22Rv1 (cell line): ENCODE measurements around the gene P2RX3.
A peak's percentile ranks its signal among the peaks of the same experiment; 100 is the strongest.
"Not testable (repeated sequence)": the region's sequence is repeated elsewhere in the genome, so short reads cannot be mapped to it uniquely, and the experiment has no call there.

Source experiments
- H3K27ac ChIP-seq: fragments of 450-650 bp; 2 replicates; pipeline ENCODE4 v1.5.1; 2017
- ZFX ChIP-seq: fragments of 450-650 bp; IDR thresholded peaks from 2 replicates; pipeline ENCODE4 v1.6.1; 2017; ENCODE audit warnings: antibody characterized with exemption, borderline replicate concordance
- TF ChIP-seq, protein P1 (sequence below): fragments of 450-650 bp; IDR thresholded peaks from 2 replicates; pipeline ENCODE4 v1.5.1; 2017; ENCODE audit warnings: mild to moderate bottlenecking

Gene P2RX3

GRCh38 chr11:57331720-57332119, 6.4 kb upstream of the P2RX3 start:
- no peak overlapping the region for H3K27ac ChIP-seq
- no peak for TF ChIP-seq ZFX
- TF ChIP-seq, protein P1, sequence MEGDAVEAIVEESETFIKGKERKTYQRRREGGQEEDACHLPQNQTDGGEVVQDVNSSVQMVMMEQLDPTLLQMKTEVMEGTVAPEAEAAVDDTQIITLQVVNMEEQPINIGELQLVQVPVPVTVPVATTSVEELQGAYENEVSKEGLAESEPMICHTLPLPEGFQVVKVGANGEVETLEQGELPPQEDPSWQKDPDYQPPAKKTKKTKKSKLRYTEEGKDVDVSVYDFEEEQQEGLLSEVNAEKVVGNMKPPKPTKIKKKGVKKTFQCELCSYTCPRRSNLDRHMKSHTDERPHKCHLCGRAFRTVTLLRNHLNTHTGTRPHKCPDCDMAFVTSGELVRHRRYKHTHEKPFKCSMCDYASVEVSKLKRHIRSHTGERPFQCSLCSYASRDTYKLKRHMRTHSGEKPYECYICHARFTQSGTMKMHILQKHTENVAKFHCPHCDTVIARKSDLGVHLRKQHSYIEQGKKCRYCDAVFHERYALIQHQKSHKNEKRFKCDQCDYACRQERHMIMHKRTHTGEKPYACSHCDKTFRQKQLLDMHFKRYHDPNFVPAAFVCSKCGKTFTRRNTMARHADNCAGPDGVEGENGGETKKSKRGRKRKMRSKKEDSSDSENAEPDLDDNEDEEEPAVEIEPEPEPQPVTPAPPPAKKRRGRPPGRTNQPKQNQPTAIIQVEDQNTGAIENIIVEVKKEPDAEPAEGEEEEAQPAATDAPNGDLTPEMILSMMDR = no peak

GRCh38 chr11:57332694-57333440, 5.3 kb upstream of the P2RX3 start:
- TF ChIP-seq, protein P1 = no peak
- no peak for TF ChIP-seq ZFX
- H3K27ac ChIP-seq = no peak overlapping the region

- TF ChIP-seq, protein P1 = no peak
- TF ChIP-seq ZFX = no peak
Measured at GRCh38 chr11:57335023-57335342, 3.2 kb upstream of the P2RX3 start.

GRCh38 chr11:57335343-57336110, 2.6 kb upstream of the P2RX3 start, which contains the start of gene SSRP1:
TSS of gene SSRP1 (minus strand) at chr11:57335892. CDS start at chr11:57335121, 771 bp downstream.
- H3K27ac ChIP-seq = peak within 1 kb of the TSS; percentile 78
- TF ChIP-seq, protein P1 = no peak
- no peak for TF ChIP-seq ZFX

More at GRCh38 chr11:57335023-57335342, 3.2 kb upstream of the P2RX3 start:
- peak overlapping the region; percentile 78 for H3K27ac ChIP-seq

GRCh38 chr11:57336111-57336666, 2.0 kb upstream of the P2RX3 start:
- H3K27ac ChIP-seq = peak overlapping the region; percentile 78
- no peak for TF ChIP-seq ZFX
- TF ChIP-seq, protein P1 = no peak

DNA sequence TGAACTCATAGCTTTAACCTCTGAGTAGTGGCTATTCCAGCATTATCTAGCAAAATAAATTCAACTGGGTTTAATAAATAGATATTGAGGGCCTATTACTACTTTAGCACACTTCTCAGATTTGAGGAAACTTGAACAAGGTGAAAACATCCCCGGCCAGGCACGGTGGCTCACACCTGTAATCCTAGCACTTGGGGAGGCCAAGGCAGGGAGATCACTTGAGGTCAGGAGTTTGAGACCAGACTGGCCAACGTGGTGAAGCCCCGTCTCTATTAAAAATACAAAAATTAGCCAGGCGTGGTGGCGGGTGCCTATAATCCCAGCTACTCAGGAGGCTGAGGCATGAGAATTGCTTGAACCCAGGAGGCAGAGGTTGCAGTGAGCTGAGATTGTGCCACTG, 1.3 kb upstream of the P2RX3 start:
- not testable (repeated sequence) for H3K27ac ChIP-seq

GRCh38 chr11:57339328-57339727, 1.2 kb downstream of the P2RX3 start:
- TF ChIP-seq, protein P1 = no peak
- TF ChIP-seq ZFX = no peak
- H3K27ac ChIP-seq = no peak overlapping the region
